GM19395 (cell line): ENCODE measurements around the gene IL5RA.
A peak's percentile ranks its signal among the peaks of the same experiment; 100 is the strongest.

Experiments
- ATAC-seq: cut with Tn5 transposase; IDR thresholded peaks from one replicate; pipeline ENCODE4 v1.9.1; 2021; ENCODE audit warnings: mild to moderate bottlenecking, moderate library complexity; ENCODE audit not compliant: unreplicated experiment

The IL5RA gene

DNA sequence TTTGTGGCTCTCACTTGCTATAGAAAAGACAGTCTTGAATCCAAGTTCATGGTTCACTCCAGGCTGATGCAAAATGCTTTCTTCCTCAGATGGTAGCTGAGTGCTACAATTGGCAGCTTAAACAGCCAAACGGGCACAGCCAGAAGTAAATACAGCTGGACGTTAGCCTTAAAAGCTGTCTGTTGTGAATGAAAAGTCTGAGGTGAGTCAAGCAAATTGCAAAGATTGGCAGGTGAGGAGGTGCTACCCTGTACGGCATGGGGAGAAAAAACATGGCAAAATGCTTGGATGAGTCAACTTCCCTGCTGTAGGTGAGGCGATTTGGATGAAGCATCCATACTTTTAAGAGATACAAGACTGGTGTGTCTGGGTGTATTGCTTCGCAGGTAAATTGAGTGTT, 40.5 kb downstream of the IL5RA start:
- no peak for ATAC-seq

DNA sequence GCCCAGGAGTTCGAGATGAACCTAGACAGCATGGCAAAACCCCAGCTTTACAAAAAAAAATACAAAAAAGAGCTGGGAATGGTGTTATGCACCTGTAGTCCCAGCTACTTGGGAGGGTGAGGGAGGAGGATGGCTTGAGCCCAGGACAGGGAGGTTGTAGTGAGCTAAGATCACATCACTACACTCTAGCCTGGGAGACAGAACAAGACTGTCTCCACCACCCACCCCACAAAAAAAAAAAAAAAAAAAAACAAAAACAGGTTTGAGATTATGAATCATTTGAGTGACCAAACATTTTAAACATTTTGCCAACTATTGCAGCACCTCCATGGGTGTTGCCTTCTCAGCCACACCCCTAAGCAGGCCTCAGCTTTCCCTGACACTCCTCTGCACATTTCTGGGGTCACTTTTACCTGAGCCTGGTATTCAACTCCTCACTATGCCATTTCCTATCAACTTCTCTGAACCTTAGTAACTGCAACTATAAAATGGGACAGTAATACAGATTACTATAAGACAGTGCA, 41.8 kb downstream of the IL5RA start:
- no peak for ATAC-seq

DNA sequence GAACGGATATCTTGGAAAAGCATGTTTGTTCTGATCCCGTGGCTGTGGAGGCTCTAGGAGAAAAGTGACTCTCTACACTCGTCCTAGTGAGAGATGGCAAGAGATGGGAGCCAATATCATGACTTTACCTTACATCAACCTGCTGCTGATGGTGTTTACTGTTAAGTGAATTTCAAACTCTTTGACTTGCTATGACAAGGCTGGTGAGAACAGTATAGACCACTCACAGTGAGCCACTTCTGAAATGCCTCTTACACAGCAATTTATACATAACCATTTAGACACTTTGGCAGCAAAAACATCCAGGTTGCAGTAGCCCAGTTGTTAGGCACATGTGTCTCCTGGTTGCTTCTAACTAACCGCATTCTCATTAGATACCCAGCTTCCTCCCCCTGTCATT, 43.3 kb downstream of the IL5RA start:
- ATAC-seq = no peak

DNA sequence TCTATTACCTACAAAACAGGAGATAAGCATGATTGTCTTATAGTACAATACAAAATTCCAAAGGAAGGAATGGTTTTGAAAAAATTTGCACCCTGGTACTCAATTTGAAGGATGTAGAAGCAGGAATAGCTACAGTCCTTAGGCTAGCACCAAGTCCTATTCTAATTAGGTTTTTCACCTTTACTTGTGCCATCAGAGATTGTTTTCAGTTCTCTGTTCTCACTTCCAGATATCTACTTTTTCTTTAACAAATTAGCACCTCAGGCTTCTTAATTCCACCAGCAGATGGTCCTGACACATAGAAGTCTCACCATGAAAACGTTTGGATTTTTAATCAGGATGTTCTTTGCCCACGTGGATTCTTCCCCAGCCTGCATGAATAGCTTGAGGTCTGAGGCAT, 43.8 kb downstream of the IL5RA start:
- peak; percentile 68 for ATAC-seq

DNA sequence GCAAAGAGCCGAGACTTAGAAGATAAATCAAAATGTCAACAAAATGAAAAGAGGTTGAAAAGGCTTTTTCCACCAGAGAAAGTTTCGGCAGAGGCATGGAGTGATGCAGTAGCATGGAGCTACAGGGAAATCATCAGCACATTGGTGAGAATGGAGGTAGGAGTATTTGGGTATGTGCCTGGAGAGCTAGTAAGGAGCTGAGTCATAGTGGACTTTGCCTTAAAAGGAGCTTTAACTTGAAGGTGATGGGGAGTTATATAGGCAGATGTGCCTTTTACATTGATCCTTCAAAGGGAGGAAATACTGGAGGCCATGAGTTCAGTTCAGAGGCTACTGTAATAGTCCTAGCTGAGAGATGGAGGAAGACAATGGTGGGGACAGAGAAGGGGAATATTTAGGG, 44.3 kb downstream of the IL5RA start:
- peak; percentile 50 for ATAC-seq

DNA sequence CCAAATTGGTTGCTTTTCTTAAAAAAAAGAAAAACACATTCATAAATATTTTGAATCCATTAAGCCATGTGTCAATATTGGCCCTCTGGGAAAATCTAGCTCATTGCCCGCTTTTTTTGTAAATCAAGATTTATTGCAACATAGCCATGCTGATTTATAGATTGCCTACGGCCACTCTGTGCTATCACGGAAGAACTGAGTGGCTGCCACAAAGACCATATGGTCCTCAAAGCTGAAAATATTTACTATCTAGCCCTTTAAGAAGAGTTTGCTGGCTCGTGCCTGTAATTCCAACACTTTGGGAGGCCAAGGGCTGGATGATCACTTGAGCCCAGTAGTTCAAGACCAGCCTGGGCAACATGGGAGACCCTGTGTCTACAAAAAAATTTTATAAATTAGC, 45.9 kb downstream of the IL5RA start:
- no peak for ATAC-seq

DNA sequence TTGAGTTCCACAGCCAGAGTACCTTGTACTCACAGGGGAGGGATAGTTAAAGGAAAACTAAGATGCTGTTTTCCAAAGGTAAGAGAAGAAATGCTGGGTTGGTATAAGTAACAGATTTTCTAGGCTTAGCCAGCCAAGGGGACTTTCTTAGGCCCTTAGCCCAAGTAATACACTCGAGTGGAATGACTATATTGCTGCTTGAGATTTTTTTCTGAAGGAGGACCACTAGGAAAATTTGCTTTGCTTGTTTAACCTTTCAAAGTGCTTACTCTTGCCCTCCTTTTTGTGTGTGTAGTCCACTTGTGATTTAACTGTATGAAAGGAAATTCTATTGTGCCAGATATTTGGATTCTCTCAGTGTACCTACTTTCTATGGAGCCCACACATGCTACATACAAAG, 50.5 kb downstream of the IL5RA start:
- no peak for ATAC-seq

DNA sequence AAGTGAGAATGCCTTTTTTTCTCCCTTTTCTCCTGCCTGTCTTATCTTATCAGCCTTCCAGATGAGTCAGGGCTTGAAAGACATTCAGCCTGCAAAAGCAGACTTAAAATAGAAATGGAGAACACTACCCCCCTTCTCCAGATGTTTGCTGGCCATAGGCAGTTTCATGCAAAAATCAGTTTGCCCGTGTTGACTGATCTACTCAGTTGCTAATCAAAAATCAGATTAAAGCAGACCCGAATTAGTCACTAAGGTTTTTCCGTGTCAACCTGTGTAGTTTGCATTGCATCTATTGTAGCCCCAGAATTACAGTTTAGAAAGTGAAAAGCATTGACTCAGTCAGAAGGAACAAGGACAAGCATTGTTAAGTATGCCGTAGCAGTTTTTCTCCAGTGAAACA, 56.2 kb downstream of the IL5RA start:
- ATAC-seq = no peak

DNA sequence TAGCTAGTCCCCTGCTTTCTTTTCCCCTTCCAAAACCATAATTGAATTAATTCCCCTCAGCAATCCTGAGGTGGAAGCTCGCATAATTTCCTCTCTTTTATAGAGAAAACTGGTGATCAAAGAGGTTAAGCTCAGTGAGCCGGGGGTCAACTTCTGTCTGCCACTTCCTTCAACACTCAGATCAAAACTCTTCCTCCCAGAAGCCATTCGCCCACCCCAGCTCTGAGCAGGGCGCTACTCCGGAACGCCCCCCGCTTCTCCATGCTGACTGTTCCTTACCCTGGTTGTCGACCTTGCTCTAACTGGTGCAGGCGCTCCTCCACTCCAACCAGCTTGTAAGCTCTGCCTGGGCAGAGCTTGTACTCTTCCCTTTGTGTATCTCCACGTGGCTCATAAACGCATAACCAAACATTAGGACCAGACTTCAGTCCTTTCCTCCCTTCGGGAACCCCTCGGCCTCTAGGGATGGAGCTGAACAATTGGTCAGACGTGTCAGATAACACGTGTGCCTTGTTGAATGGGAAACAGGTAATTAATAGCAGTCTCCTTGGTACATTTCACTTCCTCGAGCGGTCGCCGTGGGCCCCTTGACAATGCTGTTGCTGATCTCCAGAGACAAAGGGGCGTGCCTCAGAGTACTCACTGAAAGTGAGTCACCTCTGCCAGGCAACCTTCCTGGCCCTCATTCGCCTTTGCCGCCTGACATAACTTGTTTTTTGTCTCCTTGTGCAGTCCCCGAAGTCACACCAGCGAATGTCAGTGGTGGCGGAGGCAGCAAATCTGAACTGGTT, 71.8 kb downstream of the IL5RA start:
- no peak for ATAC-seq

DNA sequence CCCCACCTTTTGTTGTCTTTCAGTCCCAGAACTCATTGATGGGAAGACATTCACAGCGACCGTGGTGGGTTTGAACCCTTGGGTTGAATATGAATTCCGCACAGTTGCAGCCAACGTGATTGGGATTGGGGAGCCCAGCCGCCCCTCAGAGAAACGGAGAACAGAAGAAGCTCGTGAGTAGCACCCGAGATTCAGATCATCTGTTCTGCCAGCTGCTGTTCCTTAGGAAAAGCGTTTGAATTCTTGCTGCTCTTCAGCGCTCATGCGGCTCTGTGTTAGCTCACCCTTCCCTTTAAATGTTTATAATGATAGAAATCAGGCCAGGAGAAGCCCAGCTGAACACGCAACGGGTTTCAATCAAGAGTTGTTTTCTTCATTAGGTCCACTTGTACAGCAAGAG, 73.0 kb downstream of the IL5RA start:
- no peak for ATAC-seq

DNA sequence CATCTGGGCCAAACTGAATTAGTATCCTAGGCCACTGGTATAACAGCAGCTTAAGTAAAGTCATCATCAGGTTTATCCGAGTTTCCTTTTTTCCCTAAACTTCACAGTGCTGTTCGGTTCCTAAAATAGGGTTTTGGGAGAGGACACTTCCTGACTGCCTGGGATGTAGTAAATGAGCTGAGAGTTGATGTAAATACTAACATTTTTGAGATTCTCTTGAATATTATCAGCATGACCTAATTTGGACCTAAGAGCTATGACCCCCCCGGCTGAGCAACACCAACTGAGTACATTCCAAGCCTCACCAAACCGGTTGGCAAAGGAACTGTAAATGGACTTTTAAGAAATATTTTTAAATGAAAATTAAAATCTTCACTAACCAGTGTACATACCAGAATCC, 78.8 kb downstream of the IL5RA start:
- no peak for ATAC-seq

DNA sequence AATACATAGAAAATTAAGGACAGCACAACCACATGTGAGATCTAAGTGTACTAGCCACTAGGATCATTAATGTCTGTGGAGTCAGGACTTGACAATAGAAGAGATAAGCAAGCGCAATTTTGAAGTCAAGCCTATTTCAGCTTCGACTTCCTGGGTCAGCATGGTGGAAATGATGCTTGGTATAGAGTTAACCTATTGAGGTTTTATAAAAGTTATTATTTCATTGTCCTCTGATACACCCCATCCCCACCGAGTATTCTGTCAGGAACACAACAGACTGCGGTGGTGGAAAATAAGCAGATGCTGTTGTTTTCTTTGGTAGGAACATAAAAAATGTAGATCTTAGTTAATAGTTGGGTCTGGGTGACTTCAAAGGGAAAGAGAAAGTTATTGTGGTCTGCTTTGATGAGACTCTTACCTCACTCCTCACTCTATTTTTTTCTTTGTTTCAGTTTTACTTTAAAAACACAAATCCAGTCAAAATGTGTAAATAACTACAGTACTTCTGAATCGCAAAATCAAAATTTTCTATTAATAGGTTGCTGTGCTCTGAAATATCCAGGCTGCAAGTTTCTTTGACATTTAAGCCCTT, 82.1 kb downstream of the IL5RA start:
- peak; percentile 97 for ATAC-seq

DNA sequence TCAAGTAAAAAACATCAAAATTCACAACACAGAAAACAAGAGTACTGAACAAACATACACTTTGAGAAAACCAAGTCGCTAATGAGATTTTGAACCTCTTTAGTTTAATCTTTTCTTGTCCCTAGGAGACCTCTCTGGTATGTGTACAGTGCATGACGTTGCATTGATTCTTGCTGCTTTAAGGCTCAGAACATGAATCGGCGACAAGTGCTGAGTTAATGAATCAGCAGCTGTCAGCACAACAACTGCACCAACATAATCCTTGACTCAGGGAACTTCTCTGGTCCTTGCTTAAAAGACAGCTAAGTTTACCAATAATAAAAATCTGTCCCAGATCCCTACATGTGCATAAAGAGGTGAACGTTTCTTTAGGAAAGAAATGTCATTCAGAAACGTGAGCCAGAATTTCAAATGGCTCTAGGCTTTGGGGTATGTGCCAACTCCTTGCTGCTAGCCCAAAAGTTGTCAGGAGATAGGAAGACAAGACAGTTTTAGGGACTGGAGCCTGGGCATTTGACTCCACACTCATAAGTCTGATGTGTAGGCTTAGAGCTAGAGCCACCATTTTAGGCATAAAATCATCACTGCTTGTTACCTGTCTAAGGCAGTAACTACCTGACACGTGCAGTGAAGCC, 86.9 kb downstream of the IL5RA start:
- no peak for ATAC-seq

DNA sequence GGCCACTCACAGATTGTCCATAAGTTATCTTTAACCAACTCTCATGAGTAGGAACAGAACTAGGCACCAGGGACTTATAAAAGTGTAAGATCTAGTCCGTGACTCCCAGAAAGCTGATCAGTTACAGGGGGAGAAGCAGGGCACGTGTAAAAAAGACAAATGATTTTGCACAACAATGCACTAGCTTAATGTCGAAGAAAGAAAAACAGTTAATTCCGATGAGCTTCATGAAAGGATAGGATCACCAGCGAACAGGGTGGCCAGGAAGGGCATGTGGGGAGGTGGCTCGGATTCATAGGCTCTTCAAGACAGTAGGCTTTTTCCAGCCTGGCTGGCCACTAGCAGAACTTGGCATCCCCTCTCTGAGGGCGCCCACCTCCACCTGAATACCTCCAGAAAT, 90.0 kb downstream of the IL5RA start:
- no peak for ATAC-seq
